ENCODE results near the gene METTL9. TPM values are rescaled to one million over a fixed set of nuclear protein-coding genes. Genes with fewer than 3 reads are reported as not detected.

The METTL9 gene
- total RNA-seq, 2 donors from 2014 or later = 70.7 to 95.7 TPM

GRCh38 chr16:21611198-21611555 is 11.8 kb downstream of the METTL9 start:
- H3K9me3 Mint-ChIP-seq = no peaks in the 10 kb centered on the region
- H3K27me3 Mint-ChIP-seq = no peaks in the 10 kb centered on the region
- peaks cover 34% of the 10 kb centered on the region for H3K4me1 Mint-ChIP-seq
- H3K27ac Mint-ChIP-seq = peak overlapping the region; percentile 44
- H3K4me3 Mint-ChIP-seq = peak overlapping the region; percentile 63
- H3K36me3 Mint-ChIP-seq (ENCODE audit: low read depth) = peaks cover 37% of the 10 kb centered on the region
- ATAC-seq (replicated peaks) = no peak

GRCh38 chr16:21611556-21612384 is 12.4 kb downstream of the METTL9 start:
- ATAC-seq (replicated peaks) = peak; percentile 83
- peaks cover 38% of the 10 kb centered on the region for H3K4me1 Mint-ChIP-seq
- H3K36me3 Mint-ChIP-seq (ENCODE audit: low read depth) = peaks cover 42% of the 10 kb centered on the region
- peak overlapping the region; percentile 63 for H3K4me3 Mint-ChIP-seq
- no peaks in the 10 kb centered on the region for H3K9me3 Mint-ChIP-seq
- peak overlapping the region; percentile 44 for H3K27ac Mint-ChIP-seq
- no peaks in the 10 kb centered on the region for H3K27me3 Mint-ChIP-seq

- H3K36me3 Mint-ChIP-seq (ENCODE audit: low read depth) = peaks cover 56% of the 10 kb centered on the region
- no peaks in the 10 kb centered on the region for H3K9me3 Mint-ChIP-seq
- no peak for ATAC-seq (replicated peaks)
- peaks cover 39% of the 10 kb centered on the region for H3K4me1 Mint-ChIP-seq
- no peak overlapping the region for H3K27ac Mint-ChIP-seq
- no peaks in the 10 kb centered on the region for H3K27me3 Mint-ChIP-seq
- no peak overlapping the region for H3K4me3 Mint-ChIP-seq
Observed at GRCh38 chr16:21613361-21613760, 14.0 kb downstream of the METTL9 start.

GRCh38 chr16:21613781-21614180 is 14.4 kb downstream of the METTL9 start:
- no peak for ATAC-seq (replicated peaks)
- Mint-ChIP-seq H3K4me1 (peaks cover 35% of the 10 kb centered on the region), H3K27me3 (no peaks in the 10 kb centered on the region), H3K4me3 (no peak overlapping the region), H3K36me3 (ENCODE audit: low read depth) (peaks cover 60% of the 10 kb centered on the region), H3K9me3 (no peaks in the 10 kb centered on the region), H3K27ac (no peak overlapping the region)

- ATAC-seq (replicated peaks) = no peak
- Mint-ChIP-seq H3K27me3 (no peaks in the 10 kb centered on the region), H3K4me1 (peaks cover 28% of the 10 kb centered on the region), H3K27ac (no peak overlapping the region), H3K36me3 (ENCODE audit: low read depth) (peaks cover 71% of the 10 kb centered on the region), H3K4me3 (no peak overlapping the region), H3K9me3 (no peaks in the 10 kb centered on the region)
Observed at GRCh38 chr16:21614896-21615295, 15.5 kb downstream of the METTL9 start.

- H3K36me3 Mint-ChIP-seq (ENCODE audit: low read depth) = peaks cover 76% of the 10 kb centered on the region
- no peaks in the 10 kb centered on the region for H3K9me3 Mint-ChIP-seq
- H3K27me3 Mint-ChIP-seq = no peaks in the 10 kb centered on the region
- H3K4me1 Mint-ChIP-seq = peaks cover 28% of the 10 kb centered on the region
- peak overlapping the region; percentile 47 for H3K27ac Mint-ChIP-seq
- peak; percentile 39 for ATAC-seq (replicated peaks)
- no peak overlapping the region for H3K4me3 Mint-ChIP-seq
Observed at GRCh38 chr16:21617607-21618006, 18.2 kb downstream of the METTL9 start.

- Mint-ChIP-seq H3K27ac (peak overlapping the region; percentile 47), H3K4me1 (peaks cover 26% of the 10 kb centered on the region), H3K27me3 (no peaks in the 10 kb centered on the region), H3K9me3 (no peaks in the 10 kb centered on the region), H3K36me3 (ENCODE audit: low read depth) (peaks cover 77% of the 10 kb centered on the region), H3K4me3 (no peak overlapping the region)
- no peak for ATAC-seq (replicated peaks)
Observed at GRCh38 chr16:21618281-21618680, 18.9 kb downstream of the METTL9 start.

GRCh38 chr16:21619765-21620425 is 20.5 kb downstream of the METTL9 start:
- no peaks in the 10 kb centered on the region for H3K9me3 Mint-ChIP-seq
- H3K4me1 Mint-ChIP-seq = peaks cover 33% of the 10 kb centered on the region
- H3K36me3 Mint-ChIP-seq (ENCODE audit: low read depth) = peaks cover 77% of the 10 kb centered on the region
- H3K27me3 Mint-ChIP-seq = no peaks in the 10 kb centered on the region
- peak overlapping the region; percentile 48 for H3K27ac Mint-ChIP-seq
- H3K4me3 Mint-ChIP-seq = no peak overlapping the region
- ATAC-seq (replicated peaks) = no peak

- Mint-ChIP-seq H3K9me3 (no peaks in the 10 kb centered on the region), H3K27ac (peak overlapping the region; percentile 66), H3K4me3 (peak overlapping the region; percentile 37), H3K27me3 (no peaks in the 10 kb centered on the region), H3K4me1 (peaks cover 33% of the 10 kb centered on the region), H3K36me3 (ENCODE audit: low read depth) (peaks cover 77% of the 10 kb centered on the region)
- ATAC-seq (replicated peaks) = no peak
Observed at GRCh38 chr16:21620592-21620991, 21.2 kb downstream of the METTL9 start.

GRCh38 chr16:21622545-21622944 is 23.2 kb downstream of the METTL9 start:
- peak overlapping the region; percentile 11 for H3K4me3 Mint-ChIP-seq
- H3K9me3 Mint-ChIP-seq = no peaks in the 10 kb centered on the region
- peaks cover 37% of the 10 kb centered on the region for H3K4me1 Mint-ChIP-seq
- peak overlapping the region; percentile 72 for H3K27ac Mint-ChIP-seq
- peaks cover 77% of the 10 kb centered on the region for H3K36me3 Mint-ChIP-seq (ENCODE audit: low read depth)
- ATAC-seq (replicated peaks) = peak; percentile 56
- H3K27me3 Mint-ChIP-seq = no peaks in the 10 kb centered on the region

- Mint-ChIP-seq H3K27ac (peak overlapping the region; percentile 25), H3K9me3 (no peaks in the 10 kb centered on the region), H3K4me1 (peaks cover 33% of the 10 kb centered on the region), H3K27me3 (no peaks in the 10 kb centered on the region), H3K4me3 (no peak overlapping the region), H3K36me3 (ENCODE audit: low read depth) (peaks cover 75% of the 10 kb centered on the region)
- no peak for ATAC-seq (replicated peaks)
Observed at GRCh38 chr16:21625026-21625425, 25.6 kb downstream of the METTL9 start.

GRCh38 chr16:21626659-21627277 is 27.4 kb downstream of the METTL9 start:
- peak; percentile 84 for ATAC-seq (replicated peaks)
- Mint-ChIP-seq H3K27ac (peak overlapping the region; percentile 69), H3K4me3 (peak overlapping the region; percentile 50), H3K4me1 (peaks cover 26% of the 10 kb centered on the region), H3K36me3 (ENCODE audit: low read depth) (peaks cover 71% of the 10 kb centered on the region), H3K27me3 (no peaks in the 10 kb centered on the region), H3K9me3 (no peaks in the 10 kb centered on the region)

GRCh38 chr16:21628121-21628726 is 28.8 kb downstream of the METTL9 start:
- ATAC-seq (replicated peaks) = no peak
- H3K36me3 Mint-ChIP-seq (ENCODE audit: low read depth) = peaks cover 71% of the 10 kb centered on the region

GRCh38 chr16:21628772-21629171 is 29.4 kb downstream of the METTL9 start:
- H3K9me3 Mint-ChIP-seq = no peaks in the 10 kb centered on the region

More at GRCh38 chr16:21628121-21628726, 28.8 kb downstream of the METTL9 start:
- peaks cover 33% of the 10 kb centered on the region for H3K4me1 Mint-ChIP-seq
- no peaks in the 10 kb centered on the region for H3K27me3 Mint-ChIP-seq
- H3K9me3 Mint-ChIP-seq = no peaks in the 10 kb centered on the region
- H3K4me3 Mint-ChIP-seq = no peak overlapping the region
- H3K27ac Mint-ChIP-seq = peak overlapping the region; percentile 32

More at GRCh38 chr16:21628772-21629171, 29.4 kb downstream of the METTL9 start:
- no peak for ATAC-seq (replicated peaks)
- Mint-ChIP-seq H3K36me3 (ENCODE audit: low read depth) (peaks cover 65% of the 10 kb centered on the region), H3K27ac (no peak overlapping the region), H3K4me1 (peaks cover 28% of the 10 kb centered on the region), H3K4me3 (no peak overlapping the region), H3K27me3 (no peaks in the 10 kb centered on the region)

All from activated T-helper 17 cell treated with anti-CD3 and anti-CD28 coated beads, Interleukin-2, amount 50 U/mL, for 72 hours (primary cell).